Trophoblast cell (in vitro differentiated cells and primary cell): Measurements from ENCODE around the gene CEPT1.

ENCODE experiments used
- DNase-seq, 2 donors: peaks; one replicate each; pipeline ENCODE4 v3.0.0-alpha.2; 2016
- H2AFZ ChIP-seq: 2 replicates; pipeline ENCODE4 v1.6.1; 2013; ENCODE audit warnings: low read length, moderate library complexity, mild to moderate bottlenecking; ENCODE audit not compliant: insufficient read depth, poor library complexity
- H2AK5ac ChIP-seq: 2 replicates; pipeline ENCODE4 v1.6.1; 2013; ENCODE audit warnings: mild to moderate bottlenecking, low read length
- H2BK120ac ChIP-seq: 2 replicates; pipeline ENCODE4 v1.6.1; 2013; ENCODE audit warnings: low read length, mild to moderate bottlenecking, moderate library complexity; ENCODE audit not compliant: insufficient read depth, poor library complexity
- H2BK12ac ChIP-seq: 2 replicates; pipeline ENCODE4 v1.6.1; 2013; ENCODE audit warnings: mild to moderate bottlenecking, low read length, moderate library complexity
- H2BK5ac ChIP-seq: 2 replicates; pipeline ENCODE4 v1.6.1; 2013; ENCODE audit warnings: low read length, low read depth, moderate library complexity, mild to moderate bottlenecking; ENCODE audit not compliant: poor library complexity
- H3K14ac ChIP-seq: 2 replicates; pipeline ENCODE4 v1.6.1; 2013; ENCODE audit warnings: mild to moderate bottlenecking, low read length
- H3K18ac ChIP-seq: 2 replicates; pipeline ENCODE4 v1.6.1; 2013; ENCODE audit warnings: mild to moderate bottlenecking, low read length
- H3K23ac ChIP-seq: 2 replicates; pipeline ENCODE4 v1.6.1; 2013; ENCODE audit warnings: low read length
- H3K27ac ChIP-seq: 2 replicates; pipeline ENCODE4 v1.5.1; 2013; ENCODE audit warnings: low read depth, mild to moderate bottlenecking, inconsistent platforms, low read length, moderate library complexity
- H3K27me3 ChIP-seq: 2 replicates; pipeline ENCODE4 v1.6.1; 2013; ENCODE audit warnings: inconsistent platforms, mild to moderate bottlenecking, low read length, moderate library complexity; ENCODE audit not compliant: insufficient read depth
- H3K36me3 ChIP-seq, 2 experiments: 1 replicate in 1 of 2; 2 replicates in 1 of 2; pipeline ENCODE4 v1.6.1; 2013; ENCODE audit warnings: low read length in 2 of 2, mild to moderate bottlenecking in 2 of 2, moderate library complexity in 1 of 2; ENCODE audit not compliant: insufficient read depth in 2 of 2, control insufficient read depth in 1 of 2
- H3K4ac ChIP-seq: 2 replicates; pipeline ENCODE4 v1.6.1; 2013; ENCODE audit warnings: low read depth, mild to moderate bottlenecking, low read length, moderate library complexity
- H3K4me1 ChIP-seq, 2 experiments: 1 replicate in 1 of 2; 2 replicates in 1 of 2; pipeline ENCODE4 v1.6.1; 2013; ENCODE audit warnings: low read length in 2 of 2, mild to moderate bottlenecking in 2 of 2, moderate library complexity in 1 of 2; ENCODE audit not compliant: insufficient read depth in 2 of 2, control insufficient read depth in 1 of 2
- H3K4me2 ChIP-seq: 2 replicates; pipeline ENCODE4 v1.6.1; 2013; ENCODE audit warnings: inconsistent platforms, mild to moderate bottlenecking, low read length, moderate library complexity
- H3K4me3 ChIP-seq: 2 replicates; pipeline ENCODE4 v1.5.1; 2013; ENCODE audit warnings: mild to moderate bottlenecking, low read depth, low read length, inconsistent platforms
- H3K79me1 ChIP-seq: one replicate; pipeline ENCODE4 v1.6.1; 2013; ENCODE audit warnings: low read length
- H3K79me2 ChIP-seq: 2 replicates; pipeline ENCODE4 v1.6.1; 2013; ENCODE audit warnings: low read length, mild to moderate bottlenecking; ENCODE audit not compliant: control insufficient read depth, insufficient read depth, poor library complexity
- H3K9ac ChIP-seq: 2 replicates; pipeline ENCODE4 v1.6.1; 2013; ENCODE audit warnings: mild to moderate bottlenecking, low read length
- H3K9me3 ChIP-seq: 2 replicates; pipeline ENCODE4 v1.6.1; 2013; ENCODE audit warnings: low read depth, mild to moderate bottlenecking, control low read depth, inconsistent platforms, low read length; ENCODE audit not compliant: insufficient read depth
- H4K12ac ChIP-seq: 2 replicates; pipeline ENCODE4 v1.6.1; 2013; ENCODE audit warnings: low read depth, mild to moderate bottlenecking, low read length, moderate library complexity
- H4K8ac ChIP-seq: 2 replicates; pipeline ENCODE4 v1.6.1; 2013; ENCODE audit warnings: low read depth, mild to moderate bottlenecking, low read length, moderate library complexity
- H4K91ac ChIP-seq: one replicate; pipeline ENCODE4 v1.6.1; 2013; ENCODE audit warnings: low read depth, mild to moderate bottlenecking, low read length, moderate library complexity
- WGBS: extraction: QIAGEN DNeasy Blood & Tissue Kit; methylation state at CpG from one replicate; pipeline ENCODE4 v1.1.7; 2013; ENCODE audit warnings: missing lambda C conversion rate; ENCODE audit not compliant: insufficient read length, insufficient coverage; ENCODE audit errors: extremely low coverage; 5-methylcytosine and 5-hydroxymethylcytosine counted together

CEPT1 gene

GRCh38 chr1:111133866-111134265 is 6.2 kb upstream of the CEPT1 start:
- Histone ChIP-seq H3K4ac (no peak overlapping the region), H2BK120ac (no peak overlapping the region), H2BK5ac (no peak overlapping the region), H3K18ac (no peak overlapping the region), H3K79me1 (no peaks in the 10 kb centered on the region), H3K9me3 (no peaks in the 10 kb centered on the region), H3K4me1 (peaks cover 0 to 1% of the 10 kb centered on the region in 2 experiments), H2AK5ac (no peak overlapping the region), H3K79me2 (no peaks in the 10 kb centered on the region), H4K8ac (no peak overlapping the region), H2BK12ac (no peak overlapping the region), H4K91ac (no peak overlapping the region), H2AFZ (no peak overlapping the region), H4K12ac (no peak overlapping the region), H3K23ac (no peak overlapping the region), H3K27me3 (no peaks in the 10 kb centered on the region), H3K27ac (peak overlapping the region; percentile 3), H3K9ac (no peak overlapping the region), H3K4me3 (no peak overlapping the region), H3K36me3 (peaks cover 8% of the 10 kb centered on the region in 2 experiments), H3K14ac (no peak overlapping the region), H3K4me2 (no peak overlapping the region)
- no peak for DNase-seq
- no CpG with 5 or more reads among the region's 1 CpG for WGBS

- no CpG with 5 or more reads among the region's 33 CpGs for WGBS
- Histone ChIP-seq H3K14ac (peak overlapping the region; percentile 96), H3K9me3 (no peaks in the 10 kb centered on the region)
Observed at GRCh38 chr1:111139324-111139955, 583 bp upstream of the CEPT1 start.

GRCh38 chr1:111140680-111140967 is 601 bp downstream of the CEPT1 start:
- Histone ChIP-seq H2BK5ac (peak overlapping the region; percentile 87), H3K18ac (peak overlapping the region; percentile 80), H3K9me3 (no peaks in the 10 kb centered on the region), H4K8ac (peak overlapping the region; percentile 85), H3K4me3 (peak overlapping the region; percentile 98), H2BK120ac (peak overlapping the region; percentile 37), H2AFZ (peak overlapping the region; percentile 75), H3K79me1 (peaks cover 14% of the 10 kb centered on the region), H3K27ac (peak overlapping the region; percentile 99), H4K12ac (peak overlapping the region; percentile 82), H4K91ac (peak overlapping the region; percentile 88), H2BK12ac (no peak overlapping the region), H3K79me2 (peaks cover 18% of the 10 kb centered on the region), H3K9ac (peak overlapping the region; percentile 100), H3K14ac (peak overlapping the region; percentile 67), H3K4ac (peak overlapping the region; percentile 87), H3K27me3 (no peaks in the 10 kb centered on the region), H3K36me3 (peaks cover 6 to 7% of the 10 kb centered on the region in 2 experiments), H2AK5ac (peak overlapping the region; percentile 22), H3K23ac (peak overlapping the region; percentile 86), H3K4me1 (peaks cover 0 to 3% of the 10 kb centered on the region in 2 experiments), H3K4me2 (peak overlapping the region; percentile 100)
- peak; percentile 44 to 72 for DNase-seq
- no CpG with 5 or more reads among the region's 9 CpGs for WGBS

More at GRCh38 chr1:111139324-111139955, 583 bp upstream of the CEPT1 start:
- peak overlapping the region; percentile 90 for H3K9ac ChIP-seq
- peaks cover 15% of the 10 kb centered on the region for H3K79me2 ChIP-seq
- H3K4ac ChIP-seq = peak overlapping the region; percentile 83
- no peak overlapping the region for H2AK5ac ChIP-seq
- peak overlapping the region; percentile 89 for H4K91ac ChIP-seq
- peak overlapping the region; percentile 99 for H3K27ac ChIP-seq
- peak overlapping the region; percentile 100 for H3K4me2 ChIP-seq
- no peak overlapping the region for H3K23ac ChIP-seq
- DNase-seq = peak; percentile 46 to 70
- peak overlapping the region; percentile 95 for H2BK120ac ChIP-seq
- peak overlapping the region; percentile 85 for H4K12ac ChIP-seq
- peak overlapping the region; percentile 98 for H3K4me3 ChIP-seq
- H3K79me1 ChIP-seq = peaks cover 14% of the 10 kb centered on the region
- peaks cover 6 to 8% of the 10 kb centered on the region in 2 experiments for H3K36me3 ChIP-seq
- peak overlapping the region; percentile 75 for H2AFZ ChIP-seq
- peak overlapping the region; percentile 92 for H4K8ac ChIP-seq
- H3K4me1 ChIP-seq = peaks cover 0 to 1% of the 10 kb centered on the region in 2 experiments
- H3K27me3 ChIP-seq = no peaks in the 10 kb centered on the region
- peak overlapping the region; percentile 99 for H2BK5ac ChIP-seq
- peak overlapping the region; percentile 96 for H3K18ac ChIP-seq
- no peak overlapping the region for H2BK12ac ChIP-seq

- Histone ChIP-seq H4K12ac (no peak overlapping the region), H2AFZ (no peak overlapping the region), H3K4me3 (no peak overlapping the region), H2BK12ac (no peak overlapping the region), H3K4ac (peak overlapping the region; percentile 21), H2AK5ac (no peak overlapping the region), H3K79me1 (peaks cover 14% of the 10 kb centered on the region), H3K9me3 (no peaks in the 10 kb centered on the region), H3K36me3 (peaks cover 3 to 4% of the 10 kb centered on the region in 2 experiments), H3K9ac (no peak overlapping the region), H3K23ac (no peak overlapping the region), H4K91ac (no peak overlapping the region), H3K79me2 (peaks cover 18% of the 10 kb centered on the region), H3K4me2 (peak overlapping the region; percentile 42), H2BK5ac (no peak overlapping the region), H3K27ac (no peak overlapping the region), H3K18ac (no peak overlapping the region), H4K8ac (no peak overlapping the region), H3K4me1 (peaks cover 0 to 3% of the 10 kb centered on the region in 2 experiments), H3K27me3 (no peaks in the 10 kb centered on the region), H2BK120ac (no peak overlapping the region), H3K14ac (no peak overlapping the region)
- DNase-seq = peak in 1 of 2 donors; percentile 41
- WGBS = no CpG with 5 or more reads among the region's 5 CpGs
Observed at GRCh38 chr1:111141245-111142220, 1.5 kb downstream of the CEPT1 start.
